MCF 10A (cell line): ENCODE data around the gene CCDC88C. TPM values are rescaled to one million over a fixed set of nuclear protein-coding genes. Genes with fewer than 3 reads are reported as not detected.

Source experiments
- BruUV-seq: library from RNA; stranded (reverse); fragments of 400-500 nt; replicated peaks from 2 replicates; lab custom pipeline; 2021; lab: Mats Ljungman, UMichigan
- CTCF ChIA-PET: fragments of 300-600 bp; sonication (Branson Sonifier 250); formaldehyde crosslinking; extraction: SDS; loops from one replicate; lab custom pipeline; 2021; ENCODE audit warnings: antibody characterized with exemption, inconsistent platforms; lab: Yijun Ruan, JAX
- POLR2A ChIA-PET: fragments of 300-600, 350-650 bp; sonication (Branson Sonifier 250); formaldehyde crosslinking; extraction: SDS; loops from one replicate; lab custom pipeline; 2020; ENCODE audit warnings: antibody characterized with exemption, inconsistent platforms; lab: Yijun Ruan, JAX
- DNase-seq: peaks from one replicate; pipeline ENCODE4 v3.0.0-alpha.2; 2018; ENCODE audit not compliant: unreplicated experiment
- H3K27ac Mint-ChIP-seq: one replicate; pipeline ENCODE4 v1.8.0; 2022; ENCODE audit warnings: mild to moderate bottlenecking, low read depth, mixed read lengths; ENCODE audit not compliant: unreplicated experiment
- H3K27me3 Mint-ChIP-seq: one replicate; pipeline ENCODE4 v1.8.0; 2022; ENCODE audit warnings: mixed read lengths; ENCODE audit not compliant: insufficient read depth, unreplicated experiment
- H3K36me3 Mint-ChIP-seq: one replicate; pipeline ENCODE4 v1.8.0; 2022; ENCODE audit warnings: mild to moderate bottlenecking, moderate library complexity, mixed read lengths; ENCODE audit not compliant: insufficient read depth, unreplicated experiment
- H3K4me1 Mint-ChIP-seq: one replicate; pipeline ENCODE4 v1.8.0; 2022; ENCODE audit warnings: mixed read lengths; ENCODE audit not compliant: insufficient read depth, unreplicated experiment
- H3K4me3 Mint-ChIP-seq: one replicate; pipeline ENCODE4 v1.8.0; 2022; ENCODE audit warnings: mild to moderate bottlenecking, moderate library complexity, mixed read lengths; ENCODE audit not compliant: unreplicated experiment
- H3K9me3 Mint-ChIP-seq: one replicate; pipeline ENCODE4 v1.8.0; 2022; ENCODE audit warnings: mixed read lengths; ENCODE audit not compliant: unreplicated experiment
- intact Hi-C: fragments of 100-400 bp; cut with micrococcal nuclease; formaldehyde crosslinking; loops from 2 replicates; pipeline ENCODE4 v1.14.1; 2022
- total RNA-seq: library from RNA; stranded (reverse); gene quantifications from 2 replicates; pipeline ENCODE4 v1.2.3, GENCODE V29; 2022
- TF ChIP-seq, protein P1 (sequence below): fragments of 200-600 bp; IDR thresholded peaks from one replicate; pipeline ENCODE4 v1.8.0; 2022; ENCODE audit warnings: antibody characterized with exemption, mild to moderate bottlenecking; ENCODE audit not compliant: unreplicated experiment

The CCDC88C gene
- total RNA-seq, 1 experiment from 2014 or later: 19.7 TPM

DNA sequence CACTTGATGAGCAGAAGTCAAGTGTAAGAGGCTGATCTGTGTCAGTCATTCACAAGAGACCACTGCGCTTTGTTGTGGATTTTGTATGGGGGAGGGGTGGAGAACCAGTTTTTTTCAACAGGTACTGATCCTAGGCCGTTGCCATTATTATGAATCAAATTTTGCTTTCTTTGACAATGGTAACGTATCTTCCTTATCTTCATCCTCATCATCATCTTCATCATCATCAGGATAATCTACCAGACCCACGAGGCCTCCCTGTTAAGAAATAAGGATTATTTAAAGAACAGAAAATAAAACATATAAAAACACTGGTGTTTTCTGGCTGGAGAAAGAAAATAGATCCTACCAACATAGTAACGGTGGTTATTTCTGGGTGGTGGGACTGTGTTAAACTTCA is 41.0 kb upstream of the CCDC88C start:
- no peaks in the 10 kb centered on the region for H3K9me3 Mint-ChIP-seq
- H3K36me3 Mint-ChIP-seq: peaks cover 100% of the 10 kb centered on the region
- H3K4me1 Mint-ChIP-seq: no peaks in the 10 kb centered on the region
- BruUV-seq: no TSS peak
- intact Hi-C loops: no loop called here
- POLR2A ChIA-PET: no interaction called here
- H3K27me3 Mint-ChIP-seq: no peaks in the 10 kb centered on the region
- CTCF ChIA-PET: interaction anchor here (0.6 kb wide), 1 partner anchor 133 kb away, joined by 3 read pairs; no protein-coding TSS in a partner anchor
- H3K27ac Mint-ChIP-seq: no peak overlapping the region
- TF ChIP-seq, protein P1, sequence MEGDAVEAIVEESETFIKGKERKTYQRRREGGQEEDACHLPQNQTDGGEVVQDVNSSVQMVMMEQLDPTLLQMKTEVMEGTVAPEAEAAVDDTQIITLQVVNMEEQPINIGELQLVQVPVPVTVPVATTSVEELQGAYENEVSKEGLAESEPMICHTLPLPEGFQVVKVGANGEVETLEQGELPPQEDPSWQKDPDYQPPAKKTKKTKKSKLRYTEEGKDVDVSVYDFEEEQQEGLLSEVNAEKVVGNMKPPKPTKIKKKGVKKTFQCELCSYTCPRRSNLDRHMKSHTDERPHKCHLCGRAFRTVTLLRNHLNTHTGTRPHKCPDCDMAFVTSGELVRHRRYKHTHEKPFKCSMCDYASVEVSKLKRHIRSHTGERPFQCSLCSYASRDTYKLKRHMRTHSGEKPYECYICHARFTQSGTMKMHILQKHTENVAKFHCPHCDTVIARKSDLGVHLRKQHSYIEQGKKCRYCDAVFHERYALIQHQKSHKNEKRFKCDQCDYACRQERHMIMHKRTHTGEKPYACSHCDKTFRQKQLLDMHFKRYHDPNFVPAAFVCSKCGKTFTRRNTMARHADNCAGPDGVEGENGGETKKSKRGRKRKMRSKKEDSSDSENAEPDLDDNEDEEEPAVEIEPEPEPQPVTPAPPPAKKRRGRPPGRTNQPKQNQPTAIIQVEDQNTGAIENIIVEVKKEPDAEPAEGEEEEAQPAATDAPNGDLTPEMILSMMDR: no peak
- DNase-seq: no peak
- H3K4me3 Mint-ChIP-seq: no peak overlapping the region

DNA sequence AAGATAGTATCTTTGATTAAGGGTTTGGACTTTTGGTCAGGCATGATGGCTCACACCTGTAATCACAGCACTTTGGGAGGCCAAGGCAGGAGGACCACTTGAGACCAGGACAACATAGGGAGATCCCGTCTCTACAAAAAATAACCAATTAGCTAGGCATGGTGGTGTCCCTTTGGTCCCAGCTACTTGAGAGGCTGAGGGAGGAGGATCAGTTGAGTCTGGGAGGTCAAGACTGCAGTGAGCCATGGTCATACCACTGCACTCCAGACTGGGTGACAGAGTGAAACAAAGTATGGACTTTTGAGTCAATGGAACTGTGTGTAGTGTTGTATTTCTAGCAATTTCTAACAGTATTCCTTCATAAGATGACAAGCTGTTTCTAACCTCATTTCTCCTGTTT is 38.7 kb upstream of the CCDC88C start:
- Mint-ChIP-seq H3K36me3 (peaks cover 89% of the 10 kb centered on the region), H3K9me3 (no peaks in the 10 kb centered on the region), H3K4me3 (no peak overlapping the region), H3K27ac (no peak overlapping the region), H3K4me1 (no peaks in the 10 kb centered on the region), H3K27me3 (no peaks in the 10 kb centered on the region)
- CTCF ChIA-PET: no interaction called here
- DNase-seq: no peak
- POLR2A ChIA-PET: no interaction called here
- intact Hi-C loops: no loop called here
- no TSS peak for BruUV-seq
- TF ChIP-seq, protein P1: no peak

DNA sequence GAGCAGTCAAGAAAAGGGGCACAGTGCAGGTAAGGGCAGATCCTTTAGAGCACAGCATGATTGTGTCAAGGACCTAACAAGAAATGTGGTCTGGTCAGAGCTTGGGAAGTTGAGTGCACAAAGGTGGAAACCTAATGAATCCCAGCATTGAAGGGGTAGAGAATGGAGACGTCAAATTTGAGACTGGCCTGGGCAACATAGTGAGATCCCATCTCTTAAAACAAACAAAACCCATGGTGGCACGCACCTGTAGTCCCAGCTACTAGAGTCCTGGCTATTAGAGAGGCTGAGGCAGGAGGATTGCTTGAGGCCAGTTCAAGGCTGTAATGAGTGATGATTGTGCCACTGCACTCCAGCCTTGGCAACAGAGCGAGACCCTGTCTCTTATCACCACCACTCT is 37.0 kb upstream of the CCDC88C start:
- intact Hi-C loops: no loop called here
- no peaks in the 10 kb centered on the region for H3K27me3 Mint-ChIP-seq
- TF ChIP-seq, protein P1: no peak
- BruUV-seq: no TSS peak
- H3K4me3 Mint-ChIP-seq: no peak overlapping the region
- H3K9me3 Mint-ChIP-seq: no peaks in the 10 kb centered on the region
- H3K36me3 Mint-ChIP-seq: peaks cover 76% of the 10 kb centered on the region
- no peaks in the 10 kb centered on the region for H3K4me1 Mint-ChIP-seq
- no peak overlapping the region for H3K27ac Mint-ChIP-seq
- ChIA-PET CTCF (interaction anchor here (0.5 to 1.2 kb wide), 4 partner anchors 9 to 1066 kb away, joined by 3 read pairs; no protein-coding TSS in a partner anchor), POLR2A (interaction anchor here (2.0 kb wide), 1 partner anchor 8 kb away, joined by 6 read pairs; no protein-coding TSS in a partner anchor)
- no peak for DNase-seq

DNA sequence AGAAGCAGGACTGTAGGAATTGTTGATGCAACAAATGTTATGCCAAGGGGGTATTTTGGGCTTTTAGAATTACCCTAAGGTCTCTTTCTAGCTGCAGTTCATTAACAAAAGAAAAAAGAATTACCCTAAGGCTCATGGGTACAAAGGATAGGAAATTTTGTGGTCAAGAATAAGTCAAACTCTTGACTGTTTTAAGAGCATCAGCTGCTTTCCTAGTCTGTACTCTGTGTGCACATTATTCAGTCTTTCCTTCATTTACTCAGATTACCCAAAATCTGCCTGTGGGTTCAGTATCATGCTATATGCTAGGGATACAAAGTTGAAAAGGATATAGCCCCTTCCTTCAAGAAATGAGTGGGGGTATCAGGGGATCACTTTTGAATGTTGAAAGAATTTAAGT is 36.5 kb upstream of the CCDC88C start:
- CTCF ChIA-PET: interaction anchor here (0.5 to 1.2 kb wide), 5 partner anchors 8 to 1065 kb away, joined by 3 read pairs; no protein-coding TSS in a partner anchor
- H3K9me3 Mint-ChIP-seq: no peaks in the 10 kb centered on the region
- H3K4me3 Mint-ChIP-seq: no peak overlapping the region
- TF ChIP-seq, protein P1: no peak
- POLR2A ChIA-PET: interaction anchor here (2.0 kb wide), 1 partner anchor 9 kb away, joined by 6 read pairs; no protein-coding TSS in a partner anchor
- no peak for DNase-seq
- H3K27ac Mint-ChIP-seq: no peak overlapping the region
- no peaks in the 10 kb centered on the region for H3K4me1 Mint-ChIP-seq
- no peaks in the 10 kb centered on the region for H3K27me3 Mint-ChIP-seq
- peaks cover 72% of the 10 kb centered on the region for H3K36me3 Mint-ChIP-seq
- intact Hi-C loops: no loop called here
- no TSS peak for BruUV-seq
